GM18861 (cell line): ENCODE measurements around the gene CELA2A.
"Not testable (repeated sequence)": the region's sequence is repeated elsewhere in the genome, so short reads cannot be mapped to it uniquely, and the experiment has no call there.

Experiments
- ATAC-seq: cut with Tn5 transposase; IDR thresholded peaks from one replicate; pipeline ENCODE4 v1.9.1; 2021; ENCODE audit not compliant: unreplicated experiment

Gene CELA2A

GRCh38 chr1:15444468-15445389, 11.8 kb upstream of the CELA2A start:
- no peak for ATAC-seq

- ATAC-seq, result no peak
Observed at GRCh38 chr1:15445390-15446122, 11.0 kb upstream of the CELA2A start.

- ATAC-seq, result no peak
Observed at GRCh38 chr1:15446212-15446611, 10.3 kb upstream of the CELA2A start.

GRCh38 chr1:15448877-15449462, 7.6 kb upstream of the CELA2A start:
- ATAC-seq, result no peak

- no peak for ATAC-seq
Observed at GRCh38 chr1:15449567-15449966, 7.0 kb upstream of the CELA2A start.

GRCh38 chr1:15451014-15451722, 5.4 kb upstream of the CELA2A start:
- ATAC-seq, result no peak

- no peak for ATAC-seq
Observed at GRCh38 chr1:15452216-15452615, 4.3 kb upstream of the CELA2A start.

GRCh38 chr1:15452866-15453571, 3.5 kb upstream of the CELA2A start:
- ATAC-seq, result no peak

GRCh38 chr1:15453734-15454133, 2.8 kb upstream of the CELA2A start:
- no peak for ATAC-seq

GRCh38 chr1:15454256-15454655, 2.3 kb upstream of the CELA2A start:
- ATAC-seq, result no peak

GRCh38 chr1:15455522-15455921, 1.0 kb upstream of the CELA2A start:
- ATAC-seq, result no peak

GRCh38 chr1:15457585-15457984, 1.1 kb downstream of the CELA2A start:
- ATAC-seq, result no peak

GRCh38 chr1:15458388-15458787, 1.9 kb downstream of the CELA2A start:
- not testable (repeated sequence) for ATAC-seq

- ATAC-seq, result no peak
Observed at GRCh38 chr1:15459771-15460707, 3.5 kb downstream of the CELA2A start.

GRCh38 chr1:15460708-15461095, 4.2 kb downstream of the CELA2A start:
- ATAC-seq, result no peak

- ATAC-seq, result not testable (repeated sequence)
Observed at GRCh38 chr1:15463064-15463800, 6.7 kb downstream of the CELA2A start.

GRCh38 chr1:15463926-15464322, 7.4 kb downstream of the CELA2A start:
- ATAC-seq, result not testable (repeated sequence)

- ATAC-seq, result no peak
Observed at GRCh38 chr1:15465674-15466073, 9.1 kb downstream of the CELA2A start.
